NCI-H1092 treated with DMSO at 0.1 percent for 48 hours (cell line): ENCODE results near the gene SPATS2.
"Not testable (repeated sequence)": the region's sequence is repeated elsewhere in the genome, so short reads cannot be mapped to it uniquely, and the experiment has no call there.

Source experiments
- DNase-seq: peaks from one replicate; lab custom pipeline; 2025; lab: John Stamatoyannopoulos, UW

SPATS2 gene

DNA sequence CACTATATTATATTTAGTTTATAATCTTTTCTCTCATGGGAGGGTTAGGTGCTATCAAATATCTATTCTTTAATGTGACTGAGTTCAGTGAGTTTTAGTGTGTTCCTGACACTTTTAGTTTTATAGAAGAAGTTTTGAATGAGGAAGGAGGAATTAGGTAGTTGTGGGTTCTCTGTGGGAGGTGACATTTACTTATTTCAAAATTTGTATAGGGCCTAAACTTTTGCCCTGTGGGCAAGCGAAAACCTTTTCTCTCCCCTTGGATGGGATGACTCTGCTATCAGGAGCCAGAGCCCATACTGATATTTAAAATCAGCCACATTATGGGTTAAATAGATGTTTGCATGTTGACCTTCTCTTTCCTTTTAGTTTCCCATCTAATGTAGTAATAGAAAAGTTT lies 43.6 kb downstream of the SPATS2 start:
- no peak for DNase-seq

DNA sequence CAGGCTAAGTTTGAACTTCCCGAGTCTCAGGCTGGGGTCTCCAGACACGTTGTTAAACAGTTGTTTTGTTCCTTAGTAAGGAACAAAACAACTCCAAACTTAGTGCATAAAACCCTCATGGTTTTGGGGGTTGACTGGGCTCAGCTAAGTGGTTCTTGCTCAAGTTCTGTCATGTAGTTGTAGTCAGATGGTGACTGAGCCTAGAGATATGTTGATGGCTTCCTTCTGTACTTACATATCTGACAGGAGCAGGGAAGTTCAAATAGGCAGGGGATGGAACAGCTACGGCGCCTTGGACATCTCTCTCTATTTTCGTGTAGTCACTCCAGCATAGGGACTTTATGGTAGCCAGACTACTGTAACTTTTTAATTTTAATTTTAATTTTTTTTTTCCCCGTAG lies 45.7 kb downstream of the SPATS2 start:
- no peak for DNase-seq

DNA sequence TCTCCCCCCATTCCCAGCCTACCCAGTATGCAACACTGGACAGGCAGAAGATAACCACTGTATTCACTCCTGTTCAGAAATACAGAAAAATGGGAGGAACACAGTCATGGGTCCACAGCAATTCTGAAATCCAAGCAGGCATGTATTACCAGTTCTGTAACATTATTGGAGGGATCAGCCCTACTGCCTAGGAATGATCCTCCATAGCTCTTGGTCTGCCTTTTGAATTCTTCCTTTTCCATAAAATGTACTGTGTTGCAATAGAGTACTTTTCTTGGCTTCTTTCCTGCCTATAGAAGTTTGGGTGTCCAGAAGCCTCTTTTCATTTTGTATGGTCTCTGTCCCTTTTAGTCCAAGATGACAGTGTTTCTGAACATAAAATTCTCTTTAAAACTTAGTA lies 46.5 kb downstream of the SPATS2 start:
- DNase-seq: no peak

DNA sequence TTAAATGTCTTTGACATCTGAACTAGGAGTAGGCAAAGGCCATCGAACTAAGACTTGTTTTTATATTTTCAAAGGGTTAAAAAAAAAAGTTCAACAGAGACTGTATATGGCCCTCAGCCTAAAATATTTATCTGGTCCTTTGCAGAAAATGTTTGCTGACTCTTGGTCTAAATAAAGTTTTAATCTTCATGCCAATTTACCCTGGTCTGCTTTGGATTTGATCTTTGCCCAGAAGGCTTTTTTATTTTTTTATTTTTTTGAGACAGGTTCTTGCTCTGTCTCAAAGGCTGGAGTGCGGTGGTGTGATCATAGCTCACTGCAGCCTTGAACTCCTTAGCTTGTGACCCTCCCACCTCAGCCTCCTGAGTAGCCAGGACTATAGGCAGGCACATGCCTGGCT lies 47.1 kb downstream of the SPATS2 start:
- no peak for DNase-seq

DNA sequence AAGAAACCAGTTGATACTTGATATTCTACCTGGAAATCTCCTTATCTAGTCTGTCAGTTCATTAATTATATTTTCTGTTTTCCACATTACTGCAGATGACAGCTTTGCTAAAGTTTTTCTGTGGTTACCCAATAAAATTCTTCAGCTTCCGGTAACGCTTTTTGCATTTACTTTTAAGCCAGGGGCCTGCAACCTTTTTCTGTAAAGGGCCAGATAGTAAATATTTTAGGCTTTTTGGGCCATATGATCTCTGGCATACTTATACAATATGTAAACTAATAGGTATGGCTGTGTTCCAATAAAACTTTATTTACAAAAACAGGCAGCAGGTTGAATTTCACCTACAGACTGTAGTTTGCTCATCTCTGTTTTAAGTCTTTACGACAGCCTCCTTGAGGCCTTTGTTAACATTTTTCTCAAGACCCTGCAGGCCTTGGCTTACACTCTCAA lies 48.3 kb downstream of the SPATS2 start:
- DNase-seq: no peak

DNA sequence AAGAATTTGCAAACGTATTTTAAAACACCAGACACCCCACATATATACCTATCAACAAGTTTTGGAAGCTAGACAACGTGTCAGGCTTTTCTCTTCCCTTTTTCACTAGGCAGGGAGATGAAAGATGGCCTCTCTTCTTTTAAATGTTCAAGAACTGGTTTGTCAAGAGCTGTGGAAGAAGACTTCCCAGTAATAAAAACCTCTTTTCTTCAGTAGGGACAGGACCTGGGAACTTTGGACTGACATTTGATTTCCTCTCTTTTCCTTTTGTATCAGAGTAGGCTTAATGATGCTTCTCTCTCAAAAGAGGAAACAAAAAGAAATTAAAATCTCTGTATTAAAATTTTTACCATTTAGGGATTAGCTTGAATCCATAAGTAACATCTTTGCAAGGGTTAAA lies 49.6 kb downstream of the SPATS2 start:
- DNase-seq: no peak

DNA sequence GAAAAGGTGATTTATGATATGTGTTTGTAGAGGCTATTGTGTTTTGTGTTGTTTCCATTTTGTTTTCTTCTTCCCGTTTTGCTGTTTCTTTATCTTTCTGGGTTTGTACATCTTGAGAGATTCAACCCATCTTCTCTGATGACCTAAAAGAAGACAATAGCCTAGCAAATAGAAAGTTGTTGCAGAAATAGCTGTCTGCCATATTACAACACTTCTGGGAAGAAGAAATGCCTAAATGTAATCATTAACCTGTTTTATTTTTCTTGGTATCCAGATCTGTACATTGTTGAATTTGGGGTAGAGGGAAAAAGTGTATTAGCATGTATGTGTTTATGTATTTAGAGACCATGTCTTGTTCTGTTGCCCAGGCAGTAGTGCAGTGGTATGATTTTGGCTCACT lies 50.3 kb downstream of the SPATS2 start:
- DNase-seq: no peak

DNA sequence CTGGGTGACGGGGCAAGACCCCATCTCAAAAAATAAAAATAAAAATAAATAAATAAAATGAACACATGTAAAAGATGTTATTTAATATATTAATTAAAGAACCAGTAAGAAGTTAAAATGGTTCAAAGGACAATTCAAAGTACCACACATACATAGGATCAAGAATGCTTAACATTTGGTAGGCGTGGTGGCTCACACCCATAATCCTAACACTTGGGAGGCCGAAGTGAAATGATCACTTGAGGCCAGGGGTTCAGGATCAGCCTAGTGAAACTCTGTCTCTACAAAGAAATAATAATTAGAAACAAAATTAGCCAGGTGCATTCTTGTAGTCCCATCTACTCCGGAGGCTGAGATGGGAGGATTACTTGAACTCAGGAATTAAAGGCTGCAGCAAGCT lies 53.3 kb downstream of the SPATS2 start:
- DNase-seq: no peak

DNA sequence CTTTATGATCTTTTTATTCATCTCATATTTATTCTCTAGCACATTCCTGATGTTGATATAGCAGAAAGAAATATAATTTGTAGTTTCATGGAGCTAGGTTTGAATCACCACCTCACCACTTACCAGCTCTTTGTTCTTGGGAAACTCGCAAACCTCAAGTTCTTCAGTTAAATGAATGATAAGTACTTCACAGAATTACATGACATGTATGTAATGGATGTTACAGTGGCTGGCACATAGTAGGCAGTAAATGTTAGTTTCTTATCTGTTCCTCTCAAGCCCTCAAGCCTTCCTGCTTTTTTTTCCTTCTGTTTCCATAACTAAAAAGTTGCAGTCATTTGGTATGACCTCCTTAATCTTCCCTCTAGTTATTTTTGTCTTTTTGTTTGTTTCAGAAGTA lies 54.9 kb downstream of the SPATS2 start:
- no peak for DNase-seq

DNA sequence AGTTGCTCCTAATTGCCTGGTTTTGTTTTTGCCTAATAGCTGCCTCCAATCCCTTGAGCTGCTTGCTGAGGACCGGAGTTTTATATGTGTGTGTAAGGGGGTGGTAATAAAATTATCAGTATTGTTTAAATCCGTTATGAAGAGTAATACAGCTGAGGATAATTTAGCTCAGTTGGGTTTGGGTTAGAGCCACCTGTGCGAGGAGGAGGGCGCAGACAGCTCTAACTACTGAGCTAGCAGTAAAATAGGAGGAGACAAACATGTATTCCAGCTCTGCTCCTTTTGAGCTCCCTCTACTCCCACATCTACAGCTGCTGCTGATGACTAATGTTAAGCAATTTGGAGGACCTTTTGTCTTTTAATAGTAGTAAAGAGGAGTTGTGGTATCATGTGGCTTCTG lies 61.5 kb downstream of the SPATS2 start:
- DNase-seq: no peak

DNA sequence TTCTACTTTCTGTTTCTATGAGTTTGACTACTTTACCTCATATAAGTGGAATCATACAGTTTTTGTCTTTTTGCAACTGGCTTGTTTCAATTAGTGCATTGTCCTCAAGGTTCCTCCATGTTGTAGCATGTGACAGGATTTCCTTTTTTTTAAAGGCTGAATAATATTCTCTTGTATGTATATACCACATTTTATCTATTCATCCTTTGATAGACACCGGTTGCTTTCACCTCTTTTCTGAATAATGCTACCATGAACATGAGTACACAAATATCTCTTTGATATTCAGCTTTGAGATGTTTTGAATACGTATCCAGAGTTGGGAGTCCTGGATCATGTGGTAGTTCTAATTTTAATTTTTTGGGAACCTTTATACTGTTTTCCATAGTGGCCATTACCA lies 65.4 kb downstream of the SPATS2 start:
- no peak for DNase-seq

DNA sequence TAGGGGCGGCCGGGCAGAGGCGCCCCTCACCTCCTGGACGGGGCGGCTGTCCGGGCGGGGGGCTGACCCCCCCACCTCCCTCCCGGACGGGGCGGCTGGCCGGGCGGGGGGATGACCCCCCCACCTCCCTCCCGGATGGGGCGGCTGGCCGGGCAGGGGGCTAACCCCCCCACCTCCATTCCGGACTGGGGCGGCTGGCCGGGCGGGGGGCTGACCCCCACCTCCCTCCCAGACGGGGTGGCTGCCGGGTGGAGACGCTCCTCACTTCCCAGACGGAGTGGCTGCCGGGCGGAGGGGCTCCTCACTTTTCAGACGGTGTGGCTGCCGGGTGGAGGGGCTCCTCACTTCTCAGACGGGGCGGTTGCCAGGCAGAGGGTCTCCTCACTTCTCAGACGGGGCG lies 69.5 kb downstream of the SPATS2 start:
- DNase-seq: not testable (repeated sequence)

DNA sequence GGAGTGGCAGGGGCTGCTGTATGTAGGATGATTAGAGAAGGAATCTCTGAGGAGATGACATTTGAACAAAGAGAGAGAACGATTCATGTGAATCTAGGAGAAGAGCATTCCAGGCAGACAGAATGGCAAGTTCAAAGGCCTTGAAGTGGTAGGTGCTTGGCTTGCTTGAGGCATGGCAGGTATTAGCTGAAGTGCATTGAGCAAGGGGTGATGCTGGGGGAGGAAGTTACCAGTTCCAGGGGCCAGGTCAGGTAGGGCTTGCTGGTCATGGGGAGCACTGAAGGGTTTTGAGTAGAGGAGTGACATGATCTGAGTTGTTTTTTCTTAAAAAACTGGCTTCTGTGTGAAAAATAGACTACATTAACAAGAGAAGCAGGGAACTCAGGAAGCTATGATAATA lies 71.8 kb downstream of the SPATS2 start:
- DNase-seq: no peak

DNA sequence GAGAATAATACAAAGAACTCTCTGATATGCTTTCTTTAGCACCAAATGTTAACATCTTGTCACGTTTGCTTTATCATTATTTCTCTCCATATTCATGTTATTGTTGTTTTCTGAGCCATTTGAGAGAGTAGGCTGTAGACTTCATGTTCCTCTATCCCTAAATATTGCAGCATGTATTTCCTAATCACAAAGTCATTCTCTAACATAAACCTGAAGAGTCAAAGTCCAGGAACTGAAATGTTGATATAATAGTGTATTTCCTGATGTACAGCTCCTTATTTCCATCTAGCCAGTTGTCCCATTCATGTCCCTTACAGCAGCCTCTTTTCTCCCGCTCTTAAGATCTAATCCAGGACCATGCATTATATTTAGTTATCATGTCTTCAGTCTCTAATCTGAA lies 72.8 kb downstream of the SPATS2 start:
- no peak for DNase-seq

DNA sequence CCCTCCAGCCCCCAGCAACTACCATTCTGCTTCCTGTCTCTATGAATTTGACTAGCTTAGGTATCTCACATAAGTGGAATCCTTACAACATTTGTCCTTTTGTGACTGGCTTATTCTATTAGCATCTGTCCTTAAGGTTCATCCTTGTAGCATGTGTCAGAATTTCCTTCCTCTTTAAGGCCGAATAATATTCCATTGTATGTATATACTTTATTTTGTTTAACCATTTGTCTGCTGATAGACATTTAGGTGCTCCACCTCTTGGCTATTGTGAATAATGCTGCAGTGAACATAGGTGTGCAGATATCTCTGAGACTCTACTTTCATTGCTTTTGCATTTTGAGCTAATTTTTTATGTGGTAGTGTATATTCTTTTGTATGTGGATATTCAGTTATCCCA lies 75.7 kb downstream of the SPATS2 start:
- no peak for DNase-seq

DNA sequence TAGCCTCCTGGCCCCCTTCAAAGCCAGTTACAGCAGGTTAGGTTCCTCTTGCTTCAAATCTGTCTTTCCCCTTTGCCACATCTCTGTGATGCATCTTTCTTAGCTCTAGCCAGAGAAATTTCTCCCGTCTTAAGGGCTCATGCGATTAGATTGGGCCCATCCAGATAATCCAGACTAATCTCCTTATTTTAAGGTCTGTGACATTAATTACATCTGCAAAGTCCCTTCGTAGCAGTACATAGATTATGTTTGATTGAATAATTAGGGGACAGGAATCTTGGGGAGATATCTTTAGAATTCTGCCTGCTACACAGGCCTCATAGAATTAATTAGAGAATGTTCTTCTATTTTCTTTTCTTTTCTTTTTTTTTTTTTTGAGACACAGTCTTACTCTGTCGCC lies 79.3 kb downstream of the SPATS2 start:
- DNase-seq: no peak

DNA sequence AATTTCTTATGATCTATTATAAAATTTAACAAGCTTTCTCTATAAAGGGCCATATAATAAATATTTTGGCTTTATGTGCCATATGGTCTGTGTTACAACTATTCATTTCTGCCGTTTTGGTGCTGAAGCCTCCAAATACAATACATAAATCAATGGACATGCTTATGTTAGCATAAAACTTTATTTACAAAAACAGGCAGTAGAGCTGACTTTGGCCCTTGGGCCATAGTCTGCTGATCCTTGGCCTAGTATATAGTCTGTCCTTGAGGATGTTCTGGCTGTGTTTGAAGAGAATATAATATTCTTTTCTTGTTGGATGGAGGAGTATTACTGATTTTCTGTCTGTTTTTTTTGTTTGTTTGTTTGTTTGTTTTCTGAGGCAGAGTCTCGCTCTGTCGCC lies 81.6 kb downstream of the SPATS2 start:
- no peak for DNase-seq

DNA sequence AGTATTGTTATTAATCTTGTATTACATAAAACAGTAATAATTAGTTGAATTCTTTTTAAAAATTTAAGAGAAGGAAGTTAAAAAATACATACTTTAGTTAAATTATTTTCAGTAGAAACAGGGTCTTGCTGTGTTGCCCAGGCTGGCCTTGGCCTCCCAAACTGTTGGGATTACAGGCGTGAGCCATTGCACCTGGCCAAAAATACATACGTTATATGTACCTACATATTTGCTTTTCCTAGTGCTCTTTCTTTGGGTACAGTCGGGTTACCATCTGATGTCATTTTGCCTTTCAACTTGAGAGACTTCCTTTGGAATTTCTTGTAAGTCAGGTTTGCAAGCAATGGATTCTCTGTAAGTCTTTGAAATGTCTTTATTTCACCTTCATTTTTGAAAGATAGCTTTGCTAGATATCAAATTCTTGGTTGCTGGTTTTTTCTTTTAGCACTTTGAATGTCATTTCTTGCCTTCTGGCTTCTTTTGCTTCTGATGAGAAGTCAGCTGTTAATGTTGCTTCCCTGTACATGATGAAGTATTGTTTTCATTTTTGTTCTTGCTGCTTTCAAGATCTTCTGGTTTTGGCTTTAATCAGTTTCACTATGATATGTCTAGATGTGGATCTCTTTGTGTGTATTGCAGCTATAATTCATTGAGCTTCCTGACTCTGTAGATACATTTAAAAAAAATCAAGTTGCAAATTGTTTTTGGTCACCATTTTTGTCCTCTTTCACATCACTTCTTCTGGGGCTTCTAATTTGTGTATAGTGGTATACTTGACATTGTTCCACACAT lies 84.4 kb downstream of the SPATS2 start:
- no peak for DNase-seq

DNA sequence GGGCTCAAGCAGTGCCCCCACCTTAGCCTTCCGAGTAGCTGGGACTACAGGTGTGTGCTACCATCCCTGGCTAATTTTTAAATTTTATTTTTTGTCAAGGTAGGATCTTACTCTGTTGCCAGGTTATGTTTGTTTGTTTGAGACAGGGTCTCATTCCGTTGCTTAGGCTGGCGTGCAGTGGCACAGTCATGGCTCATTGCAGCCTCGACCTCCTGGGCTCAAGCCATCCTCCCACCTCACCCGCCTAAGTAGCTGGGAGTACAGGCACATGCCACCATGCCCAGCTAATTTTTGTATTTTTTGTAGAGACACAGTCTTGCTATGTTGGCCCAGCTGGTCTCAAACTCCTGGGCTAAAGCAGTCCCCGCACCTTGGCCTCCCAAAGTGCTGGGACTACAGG lies 88.2 kb downstream of the SPATS2 start:
- DNase-seq: no peak

DNA sequence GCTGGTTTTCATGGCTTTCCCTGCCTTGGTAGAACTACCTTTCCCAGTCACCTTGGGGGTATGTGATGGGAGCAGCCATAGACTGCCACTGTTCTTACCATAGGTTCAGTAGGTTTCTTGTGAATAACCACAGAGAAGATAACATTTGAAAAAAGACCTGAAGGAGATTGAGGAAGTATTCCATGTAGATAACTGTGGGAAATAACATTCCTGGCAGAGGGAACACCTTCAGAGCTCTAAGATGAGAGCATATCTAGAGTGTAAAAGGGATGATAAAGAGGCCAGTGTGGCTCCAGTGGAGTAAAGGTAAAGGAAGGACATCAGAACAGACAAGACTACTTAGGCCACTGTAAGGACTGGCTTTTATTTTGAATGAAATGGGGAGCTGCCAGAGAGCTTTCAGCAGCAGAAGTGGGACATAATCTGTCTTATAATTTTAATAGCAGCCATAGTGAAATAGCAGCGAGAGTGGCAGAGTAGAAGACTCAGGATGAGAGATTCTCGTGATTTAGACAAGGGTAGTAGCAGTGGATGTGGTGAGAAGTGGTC lies 88.9 kb downstream of the SPATS2 start:
- no peak for DNase-seq

DNA sequence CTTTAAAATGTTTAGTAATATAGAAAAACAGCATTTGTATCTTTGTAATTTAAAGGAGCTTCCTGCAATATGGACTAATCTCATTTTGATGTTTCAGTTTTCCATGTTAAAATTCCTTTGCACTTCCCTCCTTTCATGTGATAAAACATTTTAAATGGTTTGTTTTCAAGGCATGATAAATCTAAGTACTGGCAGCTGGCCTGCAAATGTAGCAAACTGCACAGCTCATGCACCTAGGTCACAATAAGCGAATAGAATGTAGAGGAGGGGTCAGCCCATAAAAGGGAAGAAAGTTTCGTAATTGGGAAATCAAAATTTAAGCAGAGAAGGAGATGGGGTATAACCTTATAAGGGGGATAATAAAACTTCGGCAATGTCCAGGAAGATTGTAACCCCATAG lies 91.6 kb downstream of the SPATS2 start:
- no peak for DNase-seq

DNA sequence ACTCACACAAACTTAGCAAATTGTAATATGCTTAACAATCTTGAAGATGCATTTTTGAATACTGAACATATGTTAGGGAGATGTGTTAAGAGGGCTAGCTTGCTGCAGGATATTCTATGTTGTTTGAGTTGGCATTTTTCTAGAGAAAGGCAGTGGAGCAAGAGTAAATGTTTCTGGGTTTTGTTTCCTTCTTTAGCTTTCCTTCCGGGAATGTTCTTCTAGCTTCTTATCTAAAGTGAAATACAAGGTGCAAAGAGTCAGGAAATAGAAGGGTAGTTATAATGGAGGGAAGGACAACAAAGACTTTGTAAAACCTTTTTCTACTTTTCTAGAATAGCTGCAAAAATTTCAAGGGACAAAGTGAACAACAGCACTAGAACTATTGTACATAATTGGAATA lies 94.0 kb downstream of the SPATS2 start:
- DNase-seq: no peak

DNA sequence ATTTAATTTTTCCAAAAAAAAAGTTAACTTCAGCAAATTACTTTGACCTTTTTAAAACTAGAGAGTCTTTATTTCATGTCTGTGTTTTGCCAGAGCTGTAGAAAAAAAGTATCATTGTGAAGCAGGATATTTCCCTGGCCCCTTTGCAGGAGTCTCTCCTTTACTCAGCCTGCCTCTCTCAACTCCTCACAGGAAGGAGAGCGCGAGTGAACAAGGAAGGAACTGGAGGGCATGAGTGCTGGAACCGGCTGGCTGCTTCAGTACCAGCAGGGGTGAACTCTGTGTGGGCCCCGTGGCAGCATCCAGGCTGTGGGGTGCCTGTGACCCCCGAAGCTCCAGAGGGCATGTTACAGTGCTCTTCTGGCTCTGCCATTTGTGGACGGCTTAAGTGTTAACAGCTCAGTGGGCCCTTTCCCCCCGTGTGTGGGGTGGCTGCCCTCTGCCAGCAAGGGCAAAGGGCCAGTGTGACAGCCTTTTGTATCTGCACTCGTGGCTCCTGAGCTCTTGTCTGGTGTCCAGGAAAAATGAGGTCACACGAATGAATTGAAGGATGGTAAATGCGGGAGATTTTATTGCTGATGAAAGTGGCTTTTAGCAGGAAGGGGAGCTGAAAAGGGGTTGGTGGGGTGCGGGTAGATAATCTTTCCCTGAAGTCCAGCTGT lies 95.0 kb downstream of the SPATS2 start:
- no peak for DNase-seq

DNA sequence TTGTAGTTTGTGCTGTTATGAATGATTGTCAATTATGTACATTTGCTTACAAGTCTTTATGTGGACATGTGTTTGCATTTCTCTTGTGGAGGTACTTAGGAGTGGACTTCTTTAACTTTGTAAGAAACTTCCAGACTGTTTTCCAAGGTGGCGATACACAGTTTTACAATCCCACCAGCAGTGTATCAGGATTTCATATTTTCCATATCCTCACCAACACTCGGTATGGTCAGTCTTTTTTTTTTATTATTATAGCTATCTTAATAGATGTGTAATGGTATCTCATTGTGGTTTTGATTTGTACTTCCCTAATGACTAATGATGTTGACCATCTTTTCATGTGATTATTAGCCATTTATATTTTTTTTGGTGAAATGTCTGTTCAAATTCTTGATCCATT lies 97.9 kb downstream of the SPATS2 start:
- DNase-seq: no peak
